H1 (cell line): ENCODE measurements around the gene CEP85. TPM values are rescaled to one million over a fixed set of nuclear protein-coding genes. Genes with fewer than 3 reads are reported as not detected.

ENCODE experiments used
- ASH2L ChIP-seq: fragments of 200-600, 300-600 bp; sonication (generic); IDR thresholded peaks from one replicate; pipeline ENCODE4 v1.7.1; 2017; ENCODE audit warnings: low read length
- CBX8 ChIP-seq: fragments of 300-800, 300-1000 bp; sonication (generic); IDR thresholded peaks from 2 replicates; pipeline ENCODE4 v1.7.1; 2016; ENCODE audit warnings: low read depth, low read length, borderline replicate concordance
- CEBPB ChIP-seq: IDR thresholded peaks from 2 replicates; pipeline ENCODE4 v1.6.1; 2012; ENCODE audit warnings: low read depth, low read length
- CHD7 ChIP-seq: fragments of 300-600 bp; sonication (generic); IDR thresholded peaks from 2 replicates; pipeline ENCODE4 v1.7.1; 2012; ENCODE audit warnings: low read length, moderate library complexity, mild to moderate bottlenecking, inconsistent platforms; ENCODE audit not compliant: insufficient replicate concordance
- EP300 ChIP-seq, 2 experiments: IDR thresholded peaks; 1 replicate in 1 of 2; 2 replicates in 1 of 2; pipeline ENCODE4 v1.6.1; 2011 to 2012; ENCODE audit warnings: low read depth in 2 of 2, low read length in 2 of 2, mild to moderate bottlenecking in 2 of 2, borderline replicate concordance in 1 of 2, inconsistent platforms in 1 of 2, moderate library complexity in 1 of 2
- GABPA ChIP-seq: IDR thresholded peaks from 2 replicates; pipeline ENCODE4 v1.6.1; 2011; ENCODE audit warnings: mild to moderate bottlenecking, low read length, moderate library complexity, borderline replicate concordance; ENCODE audit not compliant: insufficient read depth
- MAX ChIP-seq: IDR thresholded peaks from 2 replicates; pipeline ENCODE4 v1.6.1; 2012; ENCODE audit warnings: inconsistent platforms
- POLR2AphosphoS5 ChIP-seq: IDR thresholded peaks from 2 replicates; pipeline ENCODE4 v1.6.1; 2011; ENCODE audit warnings: low read depth, low read length
- RXRA ChIP-seq: IDR thresholded peaks from 2 replicates; pipeline ENCODE4 v1.6.1; 2011; ENCODE audit warnings: low read depth, mild to moderate bottlenecking, low read length, moderate library complexity; ENCODE audit not compliant: insufficient read depth
- TBP ChIP-seq: IDR thresholded peaks from 2 replicates; pipeline ENCODE4 v1.6.1; 2011; ENCODE audit warnings: low read depth, low read length, improper control_type of control experiment
- polyA plus RNA-seq, 7 experiments: library from polyadenylated mRNA; depleted of rRNA in 3 of 7; stranded (reverse) in 5 of 7; unstranded in 2 of 7; fragments of >200 nt in 5 of 7; fragments of 200-250 nt in 2 of 7; gene quantifications; 1 replicate in 5 of 7; 2 replicates in 1 of 7; 4 replicates in 1 of 7; pipeline versions ENCODE4 v1.2.1 to v1.2.3, GENCODE V29; 2011 to 2013; ENCODE audit warnings: missing spikeins in 2 of 7, mixed read lengths in 2 of 7
- total RNA-seq: library from RNA; stranded (reverse); fragmentation: NEBNext Ultra II Directional; extraction: Animal tissue kit (Norgen Biotek cat#: 25700); gene quantifications from 2 replicates; pipeline ENCODE4 v1.2.1, GENCODE V29; 2021

Gene CEP85
- total and polyA plus RNA-seq, 2 of the 8 experiments (the other 6 are each of a cell fraction or from before 2014, with no cell fraction given): 40.4 to 43.7 TPM

GRCh38 chr1:26225033-26225831, 8.8 kb upstream of the CEP85 start (continued):
- TF ChIP-seq CHD7 (no peak), POLR2AphosphoS5 (no peak), EP300 (IDR thresholded peaks at IDR 0.05; ENCODE audit: borderline replicate concordance in 1 of 2, low read depth in 2 of 2, low read length in 2 of 2) (no peak), GABPA (0 out of 2 replicates have a peak, but pooled peaks have one; percentile 57), CEBPB (no peak), ASH2L (peak; percentile 51), RXRA (no peak), CBX8 (no peak), MAX (peak; percentile 53), TBP (peak; percentile 56)
